Measurements from ENCODE around the gene TDRD3.

DNA sequence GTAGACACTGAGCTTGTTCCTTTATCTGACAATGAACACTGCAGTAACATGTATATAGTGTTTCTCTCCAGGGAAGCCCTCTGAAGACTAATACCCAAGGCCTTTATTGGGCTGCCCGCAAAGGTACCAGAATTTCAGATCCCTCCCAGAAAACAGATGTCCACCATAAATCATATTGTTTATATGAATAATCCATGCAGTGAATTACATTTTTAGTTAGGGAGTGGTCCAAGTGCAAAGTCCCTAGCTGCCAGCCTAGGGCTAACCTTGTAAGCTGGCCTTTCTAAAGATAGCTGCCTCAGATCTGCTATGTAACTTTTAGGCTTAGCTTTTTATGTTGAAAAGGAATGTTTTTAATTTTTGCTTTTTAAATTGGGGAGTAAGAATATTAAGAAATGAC is 44.7 kb downstream of the TDRD3 start:
- TF ChIP-seq CTCF (IDR thresholded peaks at IDR 0.05; ENCODE audit: low read depth, low read length) (no peak), EZH2phosphoT487 (IDR thresholded peaks at IDR 0.05; ENCODE audit: low read depth) (no peak)

All from OCI-LY3 (cell line).